Skeletal muscle tissue (tissue), 4 donors: ENCODE measurements around the gene IL1A. TPM values are rescaled to one million over a fixed set of nuclear protein-coding genes. Genes with fewer than 3 reads are reported as not detected.
A peak's percentile ranks its signal among the peaks of the same experiment; 100 is the strongest.

ENCODE experiments used
- H3K27ac ChIP-seq: one replicate; pipeline ENCODE4 v1.7.0; 2013; ENCODE audit warnings: mild to moderate bottlenecking, low read depth, low read length, inconsistent platforms
- H3K27me3 ChIP-seq, 3 donors: one replicate each; pipeline ENCODE4 v1.7.0; 2013; ENCODE audit warnings: low read length in 3 of 3; ENCODE audit not compliant: control insufficient read depth in 3 of 3, insufficient read depth in 3 of 3
- H3K36me3 ChIP-seq, 3 donors: one replicate each; pipeline ENCODE4 v1.7.0; 2013; ENCODE audit warnings: low read length in 3 of 3; ENCODE audit not compliant: control insufficient read depth in 3 of 3, insufficient read depth in 3 of 3
- H3K4me1 ChIP-seq, 3 donors: one replicate each; pipeline ENCODE4 v1.7.0; 2013; ENCODE audit warnings: low read length in 3 of 3, mild to moderate bottlenecking in 3 of 3; ENCODE audit not compliant: control insufficient read depth in 3 of 3, insufficient read depth in 3 of 3
- H3K4me3 ChIP-seq, 3 donors: one replicate each; pipeline ENCODE4 v1.7.0; 2013; ENCODE audit warnings: low read length in 3 of 3
- H3K9ac ChIP-seq, 3 donors: one replicate each; pipeline ENCODE4 v1.7.0; 2013; ENCODE audit warnings: low read length in 3 of 3, mild to moderate bottlenecking in 3 of 3, moderate library complexity in 2 of 3, low read depth in 1 of 3
- H3K9me3 ChIP-seq, 3 donors: one replicate each; pipeline ENCODE4 v1.7.0; 2013; ENCODE audit warnings: low read length in 3 of 3; ENCODE audit not compliant: control insufficient read depth in 3 of 3
- total RNA-seq: library from RNA; depleted of rRNA; stranded (reverse); fragments of >200 nt; gene quantifications from one replicate; pipeline ENCODE4 v1.2.3, GENCODE V29; 2014
- donor health status: Osteomylitis.

The IL1A gene
- total RNA-seq, 1 donor from 2014 or later, result not detected

DNA sequence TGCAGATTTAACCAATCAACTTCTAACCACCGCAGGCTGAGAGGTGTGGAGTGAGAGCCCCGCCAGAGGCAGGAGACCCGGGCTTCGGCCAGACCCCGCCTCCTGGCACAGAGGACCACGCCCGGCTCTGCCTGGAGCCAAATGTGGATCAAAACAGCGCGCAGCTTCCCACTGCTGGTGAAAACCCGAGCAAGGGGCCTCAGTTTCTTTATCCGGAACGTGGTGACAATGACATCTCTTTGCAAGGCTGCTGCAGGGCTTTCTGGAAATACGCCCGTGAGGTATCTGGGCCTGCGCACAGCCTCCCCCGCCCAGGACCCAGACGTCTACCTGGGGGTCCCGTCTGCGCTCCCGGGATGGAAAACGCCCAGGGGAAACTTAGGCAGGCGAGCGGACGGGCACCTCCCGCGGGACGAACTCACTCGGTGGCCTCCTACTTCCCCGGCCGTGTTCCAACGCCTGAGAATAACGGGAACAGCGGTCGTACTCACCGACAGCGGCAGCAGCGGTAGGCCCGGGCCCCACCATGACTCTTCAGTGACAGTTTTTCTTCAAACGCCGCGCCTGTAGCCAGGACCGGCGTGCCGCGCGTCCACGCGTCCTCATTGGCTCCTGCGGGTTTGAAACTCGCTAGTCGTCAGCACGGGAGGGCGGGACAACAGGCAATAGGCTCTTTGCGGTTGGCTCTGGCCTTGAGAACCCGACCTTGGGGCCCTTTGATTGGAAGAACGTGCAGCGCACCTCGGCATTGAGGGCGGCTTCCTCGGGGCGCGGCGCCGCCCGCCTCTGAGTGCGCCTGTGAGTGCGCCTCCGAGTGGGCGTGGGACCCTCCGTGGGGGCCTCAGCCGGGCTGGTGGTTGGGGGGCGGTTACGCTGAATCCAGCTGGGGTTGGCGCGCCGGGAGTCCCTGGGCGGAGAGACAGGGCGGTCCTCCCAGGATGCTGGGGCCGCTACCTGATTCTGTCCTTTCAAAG is 19.9 kb downstream of the IL1A start, which contains the start of gene CKAP2L:
Gene CKAP2L, minus strand, starts transcription at position 539 of the 974 bp plus-strand sequence. Its CDS starts 11 bp downstream, at position 528.
- H3K27ac ChIP-seq, result no peak within 1 kb of the TSS

DNA sequence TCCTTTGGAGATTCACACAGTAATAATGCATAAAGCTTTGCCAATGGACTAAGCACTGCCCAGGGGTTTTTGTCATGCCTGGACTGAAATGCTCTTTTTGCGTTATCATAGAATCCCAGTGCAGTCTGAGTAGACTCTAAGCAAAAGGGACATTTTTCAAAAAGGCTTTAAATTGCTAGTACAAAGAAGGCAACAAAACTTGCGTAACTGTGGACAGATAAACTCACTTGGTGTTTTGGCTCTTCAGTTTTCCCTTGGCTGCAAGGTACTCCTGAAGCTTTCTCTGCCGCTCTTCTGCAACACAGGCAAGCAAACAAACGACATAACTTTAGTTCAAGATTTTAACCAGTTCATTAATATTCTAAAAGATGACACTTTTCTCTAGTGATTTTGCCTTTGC is 22.0 kb downstream of the IL1A start:
- Histone ChIP-seq H3K27ac (no peak overlapping the region), H3K9ac (no peak overlapping the region), H3K36me3 (no peaks in the 10 kb centered on the region), H3K4me1 (peaks cover 7 to 13% (median 9%) of the 10 kb centered on the region in 3 donors), H3K4me3 (no peak overlapping the region), H3K27me3 (no peaks in the 10 kb centered on the region), H3K9me3 (no peaks in the 10 kb centered on the region)

More for the DNA sequence above, 19.9 kb downstream of the IL1A start, which contains the start of gene CKAP2L:
- Histone ChIP-seq H3K4me3 (peak within 1 kb of the TSS; percentile 77 to 83 (median 80)), H3K4me1 (peaks cover 7 to 13% (median 9%) of the 10 kb centered on the region in 3 donors), H3K27me3 (no peaks in the 10 kb centered on the region), H3K9me3 (no peaks in the 10 kb centered on the region), H3K9ac (peak within 1 kb of the TSS; percentile 67 to 75 (median 74)), H3K36me3 (no peaks in the 10 kb centered on the region)

DNA sequence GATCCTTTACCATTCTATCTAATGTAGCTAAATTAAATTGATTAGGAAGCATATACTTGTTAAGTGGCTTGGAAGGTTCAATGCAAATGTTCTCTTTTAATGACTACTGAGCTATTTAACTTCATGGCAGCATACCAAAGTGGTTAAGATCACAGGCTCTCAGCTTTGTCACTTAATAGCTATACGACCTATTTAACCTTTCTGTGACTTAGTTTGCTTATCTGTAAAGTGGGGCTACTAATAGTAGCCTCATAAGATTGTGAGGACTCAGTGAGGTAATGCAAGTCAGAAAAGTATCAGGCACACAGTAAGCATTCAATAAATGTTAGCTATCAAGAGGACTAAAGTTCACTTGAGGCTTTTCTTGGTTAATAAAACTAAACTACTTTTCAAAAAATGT is 24.1 kb downstream of the IL1A start:
- H3K9me3 ChIP-seq, result no peaks in the 10 kb centered on the region
- H3K4me1 ChIP-seq, result peaks cover 7 to 10% (median 8%) of the 10 kb centered on the region in 3 donors
- H3K4me3 ChIP-seq, result no peak overlapping the region
- no peak overlapping the region for H3K9ac ChIP-seq
- H3K27ac ChIP-seq, result no peak overlapping the region
- H3K36me3 ChIP-seq, result no peaks in the 10 kb centered on the region
- no peaks in the 10 kb centered on the region for H3K27me3 ChIP-seq

DNA sequence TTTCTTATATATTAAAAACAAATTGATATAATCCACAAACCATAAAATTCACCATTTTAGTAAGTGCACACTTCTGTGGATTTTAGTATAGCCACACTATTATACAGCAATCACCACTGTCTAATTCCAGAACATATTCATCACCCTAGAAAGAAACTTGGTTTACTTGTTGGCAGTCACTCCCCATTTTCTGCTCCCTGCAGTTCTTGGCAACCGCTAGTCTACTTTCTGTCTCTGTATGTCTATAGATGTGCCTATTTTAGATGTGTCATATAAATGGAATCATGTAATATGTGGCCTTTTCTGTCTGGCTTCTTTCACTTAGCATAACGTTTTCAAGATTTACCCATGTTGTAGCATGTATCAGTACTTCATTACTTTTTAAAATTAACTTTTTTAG is 25.6 kb downstream of the IL1A start:
- H3K4me1 ChIP-seq, result peaks cover 0 to under 1% (median under 1%) of the 10 kb centered on the region in 3 donors
- H3K36me3 ChIP-seq, result no peaks in the 10 kb centered on the region
- no peak overlapping the region for H3K4me3 ChIP-seq
- H3K27me3 ChIP-seq, result no peaks in the 10 kb centered on the region
- no peak overlapping the region for H3K9ac ChIP-seq
- no peaks in the 10 kb centered on the region for H3K9me3 ChIP-seq
- no peak overlapping the region for H3K27ac ChIP-seq

DNA sequence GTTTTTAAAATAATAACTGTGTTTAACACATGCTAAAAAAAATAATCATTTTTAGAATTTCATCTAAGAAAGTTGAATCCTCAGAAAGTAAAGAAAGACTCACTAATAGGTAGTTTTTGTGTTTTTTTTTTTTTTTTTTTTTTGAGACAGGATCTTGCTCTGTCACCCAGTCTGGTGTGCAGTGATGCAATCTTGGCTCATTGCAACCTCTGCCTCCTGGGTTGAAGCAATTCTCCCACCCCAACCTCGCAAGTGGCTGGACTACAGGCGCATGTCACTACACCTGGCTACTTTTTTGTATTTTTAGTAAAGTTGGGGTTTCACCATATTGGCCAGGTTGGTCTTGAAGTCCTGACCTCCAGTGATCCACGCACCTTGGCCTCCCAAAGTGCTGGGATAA is 27.0 kb downstream of the IL1A start:
- Histone ChIP-seq H3K36me3 (no peaks in the 10 kb centered on the region), H3K27me3 (no peaks in the 10 kb centered on the region), H3K4me3 (no peak overlapping the region), H3K27ac (no peak overlapping the region), H3K9me3 (no peaks in the 10 kb centered on the region), H3K9ac (no peak overlapping the region), H3K4me1 (no peaks in the 10 kb centered on the region)

DNA sequence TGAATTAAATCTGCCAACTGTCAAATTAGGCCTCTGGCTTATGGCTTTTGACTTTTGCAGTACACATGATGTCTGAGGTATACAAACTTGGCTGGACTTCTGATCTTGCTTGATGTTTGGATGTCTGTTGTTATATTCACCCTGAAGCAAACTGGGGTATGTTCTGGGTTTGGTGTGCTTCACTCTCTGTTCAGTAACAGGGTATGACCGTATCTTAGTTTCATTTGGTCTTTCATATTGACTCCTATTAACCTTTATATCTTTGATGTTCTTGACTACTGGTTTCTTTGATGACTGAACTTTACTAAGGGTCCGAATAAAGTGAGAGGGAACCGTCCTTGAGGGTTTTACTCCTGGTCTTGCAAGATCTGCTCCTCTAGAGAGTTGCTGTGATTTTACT is 28.1 kb downstream of the IL1A start:
- Histone ChIP-seq H3K4me3 (no peak overlapping the region), H3K4me1 (no peaks in the 10 kb centered on the region), H3K27me3 (no peaks in the 10 kb centered on the region), H3K36me3 (no peaks in the 10 kb centered on the region), H3K9me3 (no peaks in the 10 kb centered on the region), H3K9ac (no peak overlapping the region), H3K27ac (no peak overlapping the region)

DNA sequence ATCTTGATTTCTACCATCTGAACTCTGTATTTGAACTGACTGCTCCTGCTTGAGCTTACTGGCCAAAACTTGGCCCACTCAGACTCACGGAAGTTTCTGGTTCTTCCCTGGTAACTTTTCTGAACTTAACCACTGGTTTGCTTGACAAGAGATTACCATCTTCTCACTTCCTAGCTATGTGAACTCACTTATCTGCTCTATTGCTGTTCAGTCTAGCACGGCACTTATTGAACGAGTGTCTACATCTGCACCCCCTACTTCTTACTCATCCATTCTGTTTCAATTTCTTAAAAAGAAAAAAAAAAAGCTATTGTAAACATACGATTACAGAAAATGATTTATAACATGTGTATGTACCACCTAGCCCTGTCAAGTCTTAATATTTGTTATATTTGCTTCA is 28.8 kb downstream of the IL1A start:
- H3K9me3 ChIP-seq, result no peaks in the 10 kb centered on the region
- H3K4me3 ChIP-seq, result no peak overlapping the region
- no peak overlapping the region for H3K9ac ChIP-seq
- H3K4me1 ChIP-seq, result no peaks in the 10 kb centered on the region
- no peaks in the 10 kb centered on the region for H3K27me3 ChIP-seq
- no peak overlapping the region for H3K27ac ChIP-seq
- H3K36me3 ChIP-seq, result no peaks in the 10 kb centered on the region

DNA sequence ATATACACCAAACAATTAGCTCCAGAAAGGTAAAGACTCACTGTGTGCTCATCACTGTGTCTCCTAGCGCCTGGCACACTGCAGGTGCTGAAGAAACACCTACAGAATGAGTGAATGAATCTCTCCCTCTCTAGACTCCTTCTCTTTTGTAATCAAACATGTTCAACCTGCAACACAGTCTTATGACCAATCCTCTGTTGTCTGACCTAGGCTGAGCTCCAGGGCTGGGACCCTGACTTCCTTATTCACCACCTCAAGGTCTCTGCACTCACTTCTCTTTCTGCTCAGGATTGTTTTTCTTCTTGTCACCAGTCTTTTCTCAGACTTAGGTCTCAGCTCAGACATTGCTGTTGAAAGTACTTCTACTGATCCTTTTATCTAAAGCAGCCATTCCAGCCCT is 29.7 kb downstream of the IL1A start:
- no peaks in the 10 kb centered on the region for H3K36me3 ChIP-seq
- H3K4me3 ChIP-seq, result no peak overlapping the region
- H3K9me3 ChIP-seq, result no peaks in the 10 kb centered on the region
- H3K27me3 ChIP-seq, result peaks cover 0 to 3% (median 0%) of the 10 kb centered on the region in 3 donors
- H3K27ac ChIP-seq, result no peak overlapping the region
- H3K9ac ChIP-seq, result no peak overlapping the region
- peaks cover 0 to 2% (median 0%) of the 10 kb centered on the region in 3 donors for H3K4me1 ChIP-seq

DNA sequence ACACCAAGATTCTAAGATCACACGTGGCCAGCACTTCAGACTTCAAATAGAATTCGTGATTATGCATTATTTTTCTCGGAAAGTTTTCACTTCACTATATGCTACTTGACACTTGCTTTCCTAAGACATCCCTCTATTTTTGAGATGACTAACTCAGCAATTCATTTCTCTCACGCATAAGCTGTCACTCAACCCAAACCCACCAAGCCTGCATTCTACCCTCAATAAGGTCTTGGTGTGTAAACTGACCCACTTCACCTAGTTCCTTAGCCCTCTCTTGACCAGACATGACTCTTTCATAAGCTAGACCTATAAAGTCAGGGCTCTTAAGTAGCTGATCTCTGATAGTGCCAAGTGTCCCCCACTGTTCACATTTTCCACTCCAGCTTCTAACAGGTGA is 31.6 kb downstream of the IL1A start:
- Histone ChIP-seq H3K27ac (no peak overlapping the region), H3K4me1 (peaks cover 0 to 2% (median 0%) of the 10 kb centered on the region in 3 donors)

More for the DNA sequence above, 31.6 kb downstream of the IL1A start:
- H3K27me3 ChIP-seq, result peaks cover 0 to 3% (median 0%) of the 10 kb centered on the region in 3 donors
- no peak overlapping the region for H3K4me3 ChIP-seq
- H3K36me3 ChIP-seq, result no peaks in the 10 kb centered on the region
- no peak overlapping the region for H3K9ac ChIP-seq
- H3K9me3 ChIP-seq, result no peaks in the 10 kb centered on the region
